ENCODE results near the gene UAP1L1.
"Not testable (repeated sequence)": the region's sequence is repeated elsewhere in the genome, so short reads cannot be mapped to it uniquely, and the experiment has no call there.

UAP1L1 gene

GRCh38 chr9:137077010-137077747 is at the start of gene UAP1L1:
TSS of gene UAP1L1 (plus strand) at chr9:137077517. CDS start at chr9:137077533, 16 bp downstream.
- no peak for DNase-seq (ENCODE audit: low read depth)
- peak within 1 kb of the TSS; percentile 64 for H3K4me3 ChIP-seq (ENCODE audit: low read depth, low read length)

GRCh38 chr9:137028263-137029057 is 48.9 kb upstream of the UAP1L1 start:
- DNase-seq (ENCODE audit: low read depth): no peak
- peak overlapping the region; percentile 62 for H3K4me3 ChIP-seq (ENCODE audit: low read depth, low read length)

GRCh38 chr9:137029058-137029936 is 48.0 kb upstream of the UAP1L1 start:
- DNase-seq (ENCODE audit: low read depth): no peak

GRCh38 chr9:137030006-137030405 is 47.3 kb upstream of the UAP1L1 start:
- H3K4me3 ChIP-seq (ENCODE audit: low read depth, low read length): no peak overlapping the region
- DNase-seq (ENCODE audit: low read depth): no peak

More at GRCh38 chr9:137029058-137029936, 48.0 kb upstream of the UAP1L1 start:
- H3K4me3 ChIP-seq (ENCODE audit: low read depth, low read length): peak overlapping the region; percentile 62

GRCh38 chr9:137030538-137031527 is 46.5 kb upstream of the UAP1L1 start:
- H3K4me3 ChIP-seq (ENCODE audit: low read depth, low read length): no peak overlapping the region
- no peak for DNase-seq (ENCODE audit: low read depth)

- no peak for DNase-seq (ENCODE audit: low read depth)
- H3K4me3 ChIP-seq (ENCODE audit: low read depth, low read length): no peak within 1 kb of the TSS
These were observed 45.2 kb upstream of the UAP1L1 start, which contains the start of gene FUT7 for GRCh38 chr9:137031904-137032640. TSS of gene FUT7 (minus strand) at chr9:137032088. CDS start at chr9:137031991, 97 bp downstream.

- DNase-seq (ENCODE audit: low read depth): no peak
- no peak overlapping the region for H3K4me3 ChIP-seq (ENCODE audit: low read depth, low read length)
These were observed 44.5 kb upstream of the UAP1L1 start for GRCh38 chr9:137032858-137033257.

- DNase-seq (ENCODE audit: low read depth); H3K4me3 ChIP-seq (ENCODE audit: low read depth, low read length): not testable (repeated sequence)
These were observed 43.8 kb upstream of the UAP1L1 start for GRCh38 chr9:137033481-137033880.

- no peak overlapping the region for H3K4me3 ChIP-seq (ENCODE audit: low read depth, low read length)
- no peak for DNase-seq (ENCODE audit: low read depth)
These were observed 43.1 kb upstream of the UAP1L1 start for GRCh38 chr9:137034039-137034708.

- no peak overlapping the region for H3K4me3 ChIP-seq (ENCODE audit: low read depth, low read length)
- peak; percentile 39 for DNase-seq (ENCODE audit: low read depth)
These were observed 42.4 kb upstream of the UAP1L1 start for GRCh38 chr9:137034709-137035506.

- DNase-seq (ENCODE audit: low read depth): no peak
- H3K4me3 ChIP-seq (ENCODE audit: low read depth, low read length): no peak overlapping the region
These were observed 41.8 kb upstream of the UAP1L1 start for GRCh38 chr9:137035507-137035834.

GRCh38 chr9:137035937-137036336 is 41.4 kb upstream of the UAP1L1 start:
- DNase-seq (ENCODE audit: low read depth): no peak
- H3K4me3 ChIP-seq (ENCODE audit: low read depth, low read length): no peak overlapping the region

GRCh38 chr9:137037035-137037434 is 40.3 kb upstream of the UAP1L1 start:
- H3K4me3 ChIP-seq (ENCODE audit: low read depth, low read length): no peak overlapping the region
- DNase-seq (ENCODE audit: low read depth): no peak

GRCh38 chr9:137037483-137037882 is 39.8 kb upstream of the UAP1L1 start:
- no peak overlapping the region for H3K4me3 ChIP-seq (ENCODE audit: low read depth, low read length)
- DNase-seq (ENCODE audit: low read depth): no peak

GRCh38 chr9:137038916-137039315 is 38.4 kb upstream of the UAP1L1 start:
- no peak overlapping the region for H3K4me3 ChIP-seq (ENCODE audit: low read depth, low read length)
- no peak for DNase-seq (ENCODE audit: low read depth)

- DNase-seq (ENCODE audit: low read depth): no peak
- H3K4me3 ChIP-seq (ENCODE audit: low read depth, low read length): no peak overlapping the region
These were observed 37.5 kb upstream of the UAP1L1 start for GRCh38 chr9:137039611-137040366.
